AG04449 (cell line): ENCODE results near the gene TIMP4.

Source experiments
- CTCF ChIA-PET: fragments of 350-600 bp; formaldehyde crosslinking; extraction: SDS; loops from one replicate; lab custom pipeline; 2021; ENCODE audit warnings: antibody characterized with exemption; lab: Yijun Ruan, JAX
- POLR2A ChIA-PET: fragments of 400-600, 350-600 bp; formaldehyde crosslinking; extraction: SDS; loops from one replicate; lab custom pipeline; 2020; ENCODE audit warnings: antibody characterized with exemption, inconsistent platforms; lab: Yijun Ruan, JAX
- DNase-seq: peaks from one replicate; pipeline ENCODE4 v3.0.0-alpha.2; 2010; ENCODE audit warnings: low read depth, low spot score
- H3K4me3 ChIP-seq: 2 replicates; pipeline ENCODE4 v1.5.1; 2011; ENCODE audit warnings: low read depth, mild to moderate bottlenecking, control low read depth, low read length
- CTCF ChIP-seq: IDR thresholded peaks from one replicate; pipeline ENCODE4 v1.5.1; 2011; ENCODE audit warnings: mild to moderate bottlenecking, moderate library complexity, low read length, control low read depth, inconsistent platforms; ENCODE audit not compliant: insufficient read depth; ENCODE audit errors: missing control alignments

The TIMP4 gene

GRCh38 chr3:12182687-12183441 is 24.2 kb upstream of the TIMP4 start:
- POLR2A ChIA-PET = interaction anchor here (0.7 kb wide), 1 partner anchor 10 kb away, joined by 4 read pairs; no protein-coding TSS in a partner anchor
- H3K4me3 ChIP-seq = no peak overlapping the region
- no peak for TF ChIP-seq CTCF
- CTCF ChIA-PET = interaction anchor here (0.7 to 11.9 kb wide), 4 partner anchors 6 to 297 kb away, joined by 3 to 124 read pairs (median 4); no protein-coding TSS in a partner anchor
- DNase-seq = no peak

GRCh38 chr3:12181806-12182205 is 23.1 kb upstream of the TIMP4 start:
- no peak for TF ChIP-seq CTCF
- no peak overlapping the region for H3K4me3 ChIP-seq
- DNase-seq = no peak
- ChIA-PET POLR2A (no interaction called here), CTCF (interaction anchor here (1.8 to 13.6 kb wide), 3 partner anchors 10 to 300 kb away, joined by 6 to 319 read pairs (median 76); partner anchors contain the start of gene TSEN2)

GRCh38 chr3:12181301-12181700 is 22.6 kb upstream of the TIMP4 start:
- H3K4me3 ChIP-seq = no peak overlapping the region
- POLR2A ChIA-PET = no interaction called here
- no peak for TF ChIP-seq CTCF
- CTCF ChIA-PET = interaction anchor here (0.7 to 13.6 kb wide), 4 partner anchors 9 to 301 kb away, joined by 3 to 319 read pairs (median 41); partner anchors contain the start of gene TSEN2
- DNase-seq = no peak

GRCh38 chr3:12180631-12181030 is 21.9 kb upstream of the TIMP4 start:
- H3K4me3 ChIP-seq = no peak overlapping the region
- TF ChIP-seq CTCF = no peak
- DNase-seq = no peak
- CTCF ChIA-PET = interaction anchor here (0.7 to 13.6 kb wide), 4 partner anchors 8 to 302 kb away, joined by 3 to 319 read pairs (median 41); partner anchors contain the start of gene TSEN2
- POLR2A ChIA-PET = no interaction called here

GRCh38 chr3:12180218-12180617 is 21.5 kb upstream of the TIMP4 start:
- CTCF ChIA-PET = interaction anchor here (1.8 to 13.6 kb wide), 3 partner anchors 8 to 302 kb away, joined by 6 to 319 read pairs (median 76); partner anchors contain the start of gene TSEN2
- DNase-seq = no peak
- TF ChIP-seq CTCF = no peak
- H3K4me3 ChIP-seq = no peak overlapping the region
- POLR2A ChIA-PET = no interaction called here

- DNase-seq = no peak
- no peak overlapping the region for H3K4me3 ChIP-seq
- POLR2A ChIA-PET = no interaction called here
- CTCF ChIA-PET = interaction anchor here (5.3 to 13.6 kb wide), 4 partner anchors 10 to 303 kb away, joined by 35 to 319 read pairs (median 100); partner anchors contain the start of gene TSEN2
- TF ChIP-seq CTCF = no peak
Measured at GRCh38 chr3:12179441-12179840, 20.7 kb upstream of the TIMP4 start.
